ENCODE data around the gene CARHSP1.

CARHSP1 gene

GRCh38 chr16:8912793-8913192, 44.0 kb upstream of the CARHSP1 start:
- H3K79me2 ChIP-seq (ENCODE audit: control insufficient read depth, insufficient read depth, low read length), result peaks cover 2% of the 10 kb centered on the region
- no peak overlapping the region for H3K4me2 ChIP-seq (ENCODE audit: low read length)
- H3K4me1 ChIP-seq (ENCODE audit: control insufficient read depth, low read depth, low read length), result peaks cover 10% of the 10 kb centered on the region
- H3K56ac ChIP-seq (ENCODE audit: low read length), result no peak overlapping the region
- H3K9ac ChIP-seq (ENCODE audit: low read length), result no peak overlapping the region
- no peak overlapping the region for H2BK5ac ChIP-seq (ENCODE audit: low read length)
- H3K36me3 ChIP-seq (ENCODE audit: control insufficient read depth, insufficient read depth, low read length), result peaks cover 8% of the 10 kb centered on the region
- no peak overlapping the region for H3K4ac ChIP-seq (ENCODE audit: low read depth, low read length)
- H3K23ac ChIP-seq (ENCODE audit: low read length), result no peak overlapping the region
- H3K79me1 ChIP-seq (ENCODE audit: low read length), result peaks cover 11% of the 10 kb centered on the region
- H2AK5ac ChIP-seq (ENCODE audit: low read length), result no peak overlapping the region
- no peaks in the 10 kb centered on the region for H3K27me3 ChIP-seq (ENCODE audit: insufficient read depth, low read length, poor library complexity)
- no peak overlapping the region for H3K27ac ChIP-seq (ENCODE audit: low read depth, low read length)
- no peak overlapping the region for H4K5ac ChIP-seq (ENCODE audit: low read length)
- H3K4me3 ChIP-seq (ENCODE audit: low read length), result no peak overlapping the region
- no peak overlapping the region for H4K8ac ChIP-seq (ENCODE audit: low read depth, low read length)
- no peak overlapping the region for H2BK15ac ChIP-seq (replicated peaks; ENCODE audit: low read depth)
- H2BK120ac ChIP-seq (ENCODE audit: low read depth, low read length), result no peak overlapping the region
- DNase-seq, result no peak
- no peak overlapping the region for H3K18ac ChIP-seq (ENCODE audit: low read length)
- WGBS (ENCODE audit: extremely low coverage, insufficient coverage, low lambda C conversion rate), result no CpG with 5 or more reads among the region's 4 CpGs

- Histone ChIP-seq H3K27me3 (ENCODE audit: insufficient read depth, low read length, poor library complexity) (no peaks in the 10 kb centered on the region), H3K27ac (ENCODE audit: low read depth, low read length) (no peak overlapping the region), H3K4me1 (ENCODE audit: control insufficient read depth, low read depth, low read length) (peaks cover 10% of the 10 kb centered on the region), H4K8ac (ENCODE audit: low read depth, low read length) (no peak overlapping the region), H3K4me3 (ENCODE audit: low read length) (no peak overlapping the region), H3K4ac (ENCODE audit: low read depth, low read length) (no peak overlapping the region), H3K79me1 (ENCODE audit: low read length) (peaks cover 11% of the 10 kb centered on the region), H3K9ac (ENCODE audit: low read length) (no peak overlapping the region), H3K18ac (ENCODE audit: low read length) (no peak overlapping the region), H3K23ac (ENCODE audit: low read length) (no peak overlapping the region), H2AK5ac (ENCODE audit: low read length) (no peak overlapping the region), H3K56ac (ENCODE audit: low read length) (no peak overlapping the region), H2BK5ac (ENCODE audit: low read length) (no peak overlapping the region), H3K79me2 (ENCODE audit: control insufficient read depth, insufficient read depth, low read length) (peaks cover 2% of the 10 kb centered on the region), H4K5ac (ENCODE audit: low read length) (no peak overlapping the region), H2BK120ac (ENCODE audit: low read depth, low read length) (no peak overlapping the region), H3K4me2 (ENCODE audit: low read length) (no peak overlapping the region), H2BK15ac (replicated peaks; ENCODE audit: low read depth) (no peak overlapping the region), H3K36me3 (ENCODE audit: control insufficient read depth, insufficient read depth, low read length) (peaks cover 6% of the 10 kb centered on the region)
- DNase-seq, result no peak
- no CpG with 5 or more reads among the region's 1 CpG for WGBS (ENCODE audit: extremely low coverage, insufficient coverage, low lambda C conversion rate)
Observed at GRCh38 chr16:8910811-8911210, 42.0 kb upstream of the CARHSP1 start.

GRCh38 chr16:8908810-8909468, 40.1 kb upstream of the CARHSP1 start:
- H3K79me1 ChIP-seq (ENCODE audit: low read length), result peaks cover 11% of the 10 kb centered on the region
- peaks cover 2% of the 10 kb centered on the region for H3K79me2 ChIP-seq (ENCODE audit: control insufficient read depth, insufficient read depth, low read length)
- H2BK5ac ChIP-seq (ENCODE audit: low read length), result no peak overlapping the region
- no peaks in the 10 kb centered on the region for H3K27me3 ChIP-seq (ENCODE audit: insufficient read depth, low read length, poor library complexity)
- peaks cover 7% of the 10 kb centered on the region for H3K36me3 ChIP-seq (ENCODE audit: control insufficient read depth, insufficient read depth, low read length)
- no peak overlapping the region for H2BK15ac ChIP-seq (replicated peaks; ENCODE audit: low read depth)
- DNase-seq, result no peak
- no peak overlapping the region for H4K8ac ChIP-seq (ENCODE audit: low read depth, low read length)
- H3K9ac ChIP-seq (ENCODE audit: low read length), result no peak overlapping the region
- no peak overlapping the region for H3K4me3 ChIP-seq (ENCODE audit: low read length)
- no peak overlapping the region for H4K5ac ChIP-seq (ENCODE audit: low read length)
- no peak overlapping the region for H3K27ac ChIP-seq (ENCODE audit: low read depth, low read length)
- WGBS (ENCODE audit: extremely low coverage, insufficient coverage, low lambda C conversion rate), result no CpG with 5 or more reads among the region's 8 CpGs
- peaks cover 10% of the 10 kb centered on the region for H3K4me1 ChIP-seq (ENCODE audit: control insufficient read depth, low read depth, low read length)
- H3K23ac ChIP-seq (ENCODE audit: low read length), result no peak overlapping the region
- H2AK5ac ChIP-seq (ENCODE audit: low read length), result no peak overlapping the region
- no peak overlapping the region for H3K4me2 ChIP-seq (ENCODE audit: low read length)
- no peak overlapping the region for H3K56ac ChIP-seq (ENCODE audit: low read length)
- H2BK120ac ChIP-seq (ENCODE audit: low read depth, low read length), result no peak overlapping the region
- H3K4ac ChIP-seq (ENCODE audit: low read depth, low read length), result no peak overlapping the region
- no peak overlapping the region for H3K18ac ChIP-seq (ENCODE audit: low read length)

GRCh38 chr16:8907096-8907495, 38.3 kb upstream of the CARHSP1 start:
- Histone ChIP-seq H2BK120ac (ENCODE audit: low read depth, low read length) (no peak overlapping the region), H3K56ac (ENCODE audit: low read length) (no peak overlapping the region), H3K9ac (ENCODE audit: low read length) (no peak overlapping the region), H2BK15ac (replicated peaks; ENCODE audit: low read depth) (no peak overlapping the region), H3K27ac (ENCODE audit: low read depth, low read length) (no peak overlapping the region), H3K4me3 (ENCODE audit: low read length) (no peak overlapping the region), H3K18ac (ENCODE audit: low read length) (no peak overlapping the region), H2AK5ac (ENCODE audit: low read length) (no peak overlapping the region), H3K79me1 (ENCODE audit: low read length) (peaks cover 11% of the 10 kb centered on the region), H3K36me3 (ENCODE audit: control insufficient read depth, insufficient read depth, low read length) (peaks cover 14% of the 10 kb centered on the region), H3K4me1 (ENCODE audit: control insufficient read depth, low read depth, low read length) (peaks cover 10% of the 10 kb centered on the region), H4K8ac (ENCODE audit: low read depth, low read length) (no peak overlapping the region), H3K4ac (ENCODE audit: low read depth, low read length) (no peak overlapping the region), H3K27me3 (ENCODE audit: insufficient read depth, low read length, poor library complexity) (no peaks in the 10 kb centered on the region), H3K23ac (ENCODE audit: low read length) (no peak overlapping the region), H2BK5ac (ENCODE audit: low read length) (no peak overlapping the region), H4K5ac (ENCODE audit: low read length) (no peak overlapping the region), H3K79me2 (ENCODE audit: control insufficient read depth, insufficient read depth, low read length) (peaks cover 2% of the 10 kb centered on the region), H3K4me2 (ENCODE audit: low read length) (no peak overlapping the region)
- no peak for DNase-seq
- WGBS (ENCODE audit: extremely low coverage, insufficient coverage, low lambda C conversion rate), result no CpG with 5 or more reads among the region's 4 CpGs

GRCh38 chr16:8905795-8906591, 37.2 kb upstream of the CARHSP1 start:
- H3K36me3 ChIP-seq (ENCODE audit: control insufficient read depth, insufficient read depth, low read length), result peaks cover 20% of the 10 kb centered on the region
- no peak overlapping the region for H4K8ac ChIP-seq (ENCODE audit: low read depth, low read length)
- no peak overlapping the region for H3K4me3 ChIP-seq (ENCODE audit: low read length)
- H3K4ac ChIP-seq (ENCODE audit: low read depth, low read length), result no peak overlapping the region
- H4K5ac ChIP-seq (ENCODE audit: low read length), result no peak overlapping the region
- no peak overlapping the region for H2BK5ac ChIP-seq (ENCODE audit: low read length)
- no peak overlapping the region for H3K4me2 ChIP-seq (ENCODE audit: low read length)
- H3K4me1 ChIP-seq (ENCODE audit: control insufficient read depth, low read depth, low read length), result peaks cover 6% of the 10 kb centered on the region
- no peak overlapping the region for H3K56ac ChIP-seq (ENCODE audit: low read length)
- no CpG with 5 or more reads among the region's 14 CpGs for WGBS (ENCODE audit: extremely low coverage, insufficient coverage, low lambda C conversion rate)
- no peak overlapping the region for H2AK5ac ChIP-seq (ENCODE audit: low read length)
- peak; percentile 64 for DNase-seq
- H3K18ac ChIP-seq (ENCODE audit: low read length), result no peak overlapping the region
- no peak overlapping the region for H2BK15ac ChIP-seq (replicated peaks; ENCODE audit: low read depth)
- no peak overlapping the region for H3K23ac ChIP-seq (ENCODE audit: low read length)
- H3K27me3 ChIP-seq (ENCODE audit: insufficient read depth, low read length, poor library complexity), result no peaks in the 10 kb centered on the region
- no peak overlapping the region for H2BK120ac ChIP-seq (ENCODE audit: low read depth, low read length)
- H3K9ac ChIP-seq (ENCODE audit: low read length), result no peak overlapping the region
- peaks cover 3% of the 10 kb centered on the region for H3K79me1 ChIP-seq (ENCODE audit: low read length)
- peaks cover 2% of the 10 kb centered on the region for H3K79me2 ChIP-seq (ENCODE audit: control insufficient read depth, insufficient read depth, low read length)
- no peak overlapping the region for H3K27ac ChIP-seq (ENCODE audit: low read depth, low read length)

Data from mesendoderm (in vitro differentiated cells).